Glutamatergic neuron (in vitro differentiated cells): Measurements from ENCODE around the gene BMP6. TPM values are rescaled to one million over a fixed set of nuclear protein-coding genes. Genes with fewer than 3 reads are reported as not detected.

Source experiments
- DNase-seq: peaks from one replicate; pipeline ENCODE4 v3.0.0; 2022
- H3K27ac Mint-ChIP-seq: one replicate; pipeline ENCODE4 v1.8.0; 2020; ENCODE audit warnings: mild to moderate bottlenecking, mixed read lengths, inconsistent platforms; ENCODE audit not compliant: unreplicated experiment
- H3K27me3 Mint-ChIP-seq: one replicate; pipeline ENCODE4 v1.8.0; 2020; ENCODE audit warnings: mild to moderate bottlenecking, moderate library complexity, mixed read lengths, inconsistent platforms; ENCODE audit not compliant: unreplicated experiment
- H3K36me3 Mint-ChIP-seq: one replicate; pipeline ENCODE4 v1.8.0; 2020; ENCODE audit warnings: mild to moderate bottlenecking, mixed read lengths, inconsistent platforms; ENCODE audit not compliant: unreplicated experiment
- H3K4me1 Mint-ChIP-seq: one replicate; pipeline ENCODE4 v1.8.0; 2020; ENCODE audit warnings: mild to moderate bottlenecking, low read depth, mixed read lengths, inconsistent platforms; ENCODE audit not compliant: unreplicated experiment
- H3K4me3 Mint-ChIP-seq: one replicate; pipeline ENCODE4 v1.8.0; 2020; ENCODE audit warnings: mild to moderate bottlenecking, mixed read lengths, inconsistent platforms; ENCODE audit not compliant: unreplicated experiment
- H3K9me3 Mint-ChIP-seq: one replicate; pipeline ENCODE4 v1.8.0; 2020; ENCODE audit warnings: mild to moderate bottlenecking, moderate library complexity, mixed read lengths, inconsistent platforms; ENCODE audit not compliant: unreplicated experiment
- CTCF ChIP-seq: fragments of 200-600 bp; sonication (generic); IDR thresholded peaks from one replicate; pipeline ENCODE4 v1.5.0; 2021; ENCODE audit not compliant: partially characterized antibody, unreplicated experiment
- total RNA-seq: library from RNA; stranded (reverse); fragmentation: NEBNext Ultra II Directional; extraction: Animal tissue kit (Norgen Biotek cat#: 25700); gene quantifications from one replicate; pipeline ENCODE4 v1.2.1, GENCODE V29; 2021; ENCODE audit not compliant: unreplicated experiment

Gene BMP6
- total RNA-seq, 1 donor from 2014 or later, result 0.25 TPM

DNA sequence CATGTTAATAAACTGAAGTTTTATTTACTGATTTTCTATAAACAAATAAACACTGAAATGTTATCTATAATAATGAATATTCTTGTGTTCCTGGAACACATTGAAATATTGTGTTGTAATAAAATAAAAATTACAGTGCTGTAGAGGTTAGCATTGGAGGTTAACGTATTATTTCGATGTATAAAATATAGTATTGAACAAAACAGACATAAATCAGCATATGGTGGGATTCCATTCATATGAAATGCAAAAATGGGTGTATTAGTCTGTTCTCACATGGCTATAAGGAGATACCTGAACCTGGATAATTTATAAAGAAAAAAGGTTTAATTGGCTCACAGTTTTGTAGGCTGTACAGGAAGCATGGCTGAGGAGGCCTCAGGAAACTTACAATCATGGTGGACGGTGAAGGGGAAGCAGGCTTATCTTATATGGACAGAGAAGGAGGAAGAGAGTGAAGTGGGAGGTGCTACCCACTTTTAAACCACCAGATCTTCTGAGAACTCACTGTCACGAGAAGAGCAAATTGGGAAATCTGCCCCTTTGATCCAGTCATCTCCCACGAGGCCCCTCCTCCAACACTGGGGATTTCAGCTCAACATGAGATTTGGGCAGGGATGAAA, 24.6 kb upstream of the BMP6 start:
- H3K4me3 Mint-ChIP-seq, result no peak overlapping the region
- H3K27ac Mint-ChIP-seq, result no peak overlapping the region
- no peaks in the 10 kb centered on the region for H3K4me1 Mint-ChIP-seq
- no peaks in the 10 kb centered on the region for H3K27me3 Mint-ChIP-seq
- no peaks in the 10 kb centered on the region for H3K9me3 Mint-ChIP-seq
- DNase-seq, result no peak
- TF ChIP-seq CTCF, result no peak
- no peaks in the 10 kb centered on the region for H3K36me3 Mint-ChIP-seq

DNA sequence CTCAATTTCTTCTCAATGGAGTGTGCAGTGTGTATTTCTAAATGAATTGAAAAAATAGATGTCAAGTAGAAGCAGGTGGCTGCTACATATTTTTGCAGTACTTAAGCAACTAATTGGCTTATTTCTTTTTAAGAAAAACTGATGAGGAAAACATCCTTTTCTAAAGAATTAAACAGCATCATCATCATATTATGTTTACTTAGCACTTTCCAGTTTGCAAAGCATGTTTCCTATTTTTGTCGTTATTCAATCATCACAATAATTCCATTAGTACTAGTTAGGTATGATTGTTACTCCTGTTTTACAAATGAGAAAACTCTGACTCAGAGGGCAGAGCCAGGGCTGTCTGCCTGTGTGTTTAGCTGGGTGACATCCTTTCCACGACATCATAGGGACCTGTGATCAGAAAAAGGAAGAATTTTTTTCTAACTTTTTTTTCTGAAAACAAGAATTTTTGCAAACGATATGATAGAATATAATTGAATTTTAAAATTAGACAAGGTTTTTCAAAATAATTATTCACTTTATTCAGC, 22.7 kb upstream of the BMP6 start:
- Mint-ChIP-seq H3K4me1 (no peaks in the 10 kb centered on the region), H3K4me3 (no peak overlapping the region), H3K27me3 (no peaks in the 10 kb centered on the region), H3K36me3 (no peaks in the 10 kb centered on the region), H3K9me3 (no peaks in the 10 kb centered on the region), H3K27ac (no peak overlapping the region)
- DNase-seq, result no peak
- TF ChIP-seq CTCF, result no peak

DNA sequence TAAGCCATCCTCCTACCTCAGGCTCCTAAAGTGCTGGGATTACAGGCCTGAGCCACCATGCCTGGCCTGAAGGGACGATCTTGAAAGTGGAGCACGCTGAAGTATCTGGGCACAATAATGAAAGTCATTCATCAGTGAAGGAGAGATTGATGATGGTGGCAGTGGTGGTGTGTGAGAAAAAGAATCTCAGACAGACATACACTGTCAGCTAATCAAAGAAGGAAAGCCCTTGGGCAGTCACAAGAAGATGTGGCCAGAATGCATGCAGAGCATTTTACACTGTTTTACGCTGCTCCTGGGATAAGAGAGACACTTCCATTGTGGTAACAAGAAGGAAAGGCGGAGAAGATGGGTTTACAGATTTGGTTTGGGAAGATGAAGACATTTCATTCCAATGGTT, 20.4 kb upstream of the BMP6 start:
- Mint-ChIP-seq H3K27me3 (no peaks in the 10 kb centered on the region), H3K9me3 (no peaks in the 10 kb centered on the region), H3K4me1 (no peaks in the 10 kb centered on the region), H3K4me3 (no peak overlapping the region), H3K27ac (no peak overlapping the region), H3K36me3 (no peaks in the 10 kb centered on the region)
- no peak for DNase-seq
- no peak for TF ChIP-seq CTCF

- Mint-ChIP-seq H3K4me1 (no peaks in the 10 kb centered on the region), H3K27me3 (no peaks in the 10 kb centered on the region), H3K27ac (no peak overlapping the region), H3K4me3 (no peak overlapping the region), H3K36me3 (peaks cover under 1% of the 10 kb centered on the region), H3K9me3 (no peaks in the 10 kb centered on the region)
- no peak for TF ChIP-seq CTCF
- no peak for DNase-seq
Observed at GRCh38 chr6:7706269-7706668, 19.6 kb upstream of the BMP6 start.

- no peak for DNase-seq
- H3K9me3 Mint-ChIP-seq, result no peaks in the 10 kb centered on the region
- no peak overlapping the region for H3K4me3 Mint-ChIP-seq
- TF ChIP-seq CTCF, result no peak
- H3K4me1 Mint-ChIP-seq, result no peaks in the 10 kb centered on the region
- H3K36me3 Mint-ChIP-seq, result peaks cover 5% of the 10 kb centered on the region
- H3K27me3 Mint-ChIP-seq, result no peaks in the 10 kb centered on the region
- H3K27ac Mint-ChIP-seq, result no peak overlapping the region
Observed at GRCh38 chr6:7707787-7708186, 18.1 kb upstream of the BMP6 start.
